Measurements from ENCODE around the gene DUS1L. TPM values are rescaled to one million over a fixed set of nuclear protein-coding genes. Genes with fewer than 3 reads are reported as not detected.

Gene DUS1L
- total RNA-seq, 1 donor from 2014 or later = 72.4 TPM

GRCh38 chr17:82097919-82098168 lies 32.2 kb upstream of the DUS1L start:
- Histone ChIP-seq H3K36me3 (peaks cover 0 to 33% of the 10 kb centered on the region in 2 donors), H3K4me3 (peak overlapping the region; percentile 63 to 98), H3K4me1 (peaks cover 55% of the 10 kb centered on the region), H3K9me3 (no peaks in the 10 kb centered on the region), H3K27me3 (no peaks in the 10 kb centered on the region), H3K27ac (peak overlapping the region; percentile 93)
- TF ChIP-seq POLR2AphosphoS5 (IDR thresholded peaks at IDR 0.05; ENCODE audit: insufficient read depth in 1 of 2, low read depth in 1 of 2) (no peak), CTCF (IDR thresholded peaks at IDR 0.05) (no peak), POLR2A (IDR thresholded peaks at IDR 0.05) (no peak)
- intact Hi-C loops (cut with DNase I) = loop anchor here (5.0 kb wide), 1 partner anchor 66 kb away; the partner anchor contains the start of gene RAC3
- DNase-seq (ENCODE audit: extremely low spot score in 2 of 2) = no peak

GRCh38 chr17:82097184-82097918 lies 31.7 kb upstream of the DUS1L start:
- peaks cover 54% of the 10 kb centered on the region for H3K4me1 ChIP-seq
- DNase-seq (ENCODE audit: extremely low spot score in 2 of 2) = no peak
- intact Hi-C loops (cut with DNase I) = loop anchor here (5.0 kb wide), 1 partner anchor 65 kb away; the partner anchor contains the start of gene RAC3
- TF ChIP-seq CTCF (IDR thresholded peaks at IDR 0.05) (no peak), POLR2A (IDR thresholded peaks at IDR 0.05) (no peak), POLR2AphosphoS5 (IDR thresholded peaks at IDR 0.05; ENCODE audit: insufficient read depth in 1 of 2, low read depth in 1 of 2) (no peak)
- peak overlapping the region; percentile 93 for H3K27ac ChIP-seq
- H3K9me3 ChIP-seq = no peaks in the 10 kb centered on the region
- H3K27me3 ChIP-seq = no peaks in the 10 kb centered on the region
- H3K4me3 ChIP-seq = peak overlapping the region; percentile 63 to 98
- peaks cover 0 to 38% of the 10 kb centered on the region in 2 donors for H3K36me3 ChIP-seq

GRCh38 chr17:82096709-82097183 lies 31.1 kb upstream of the DUS1L start:
- intact Hi-C loops (cut with DNase I) = loop anchor here (5.0 kb wide), 1 partner anchor 64 kb away; the partner anchor contains the start of gene RAC3

GRCh38 chr17:82095777-82096708 lies 30.4 kb upstream of the DUS1L start:
- intact Hi-C loops (cut with DNase I) = loop anchor here (5.0 kb wide), 1 partner anchor 64 kb away; the partner anchor contains the start of gene RAC3
- Histone ChIP-seq H3K36me3 (peaks cover 0 to 51% of the 10 kb centered on the region in 2 donors), H3K27ac (peak overlapping the region; percentile 93), H3K4me1 (peaks cover 45% of the 10 kb centered on the region), H3K9me3 (no peaks in the 10 kb centered on the region), H3K4me3 (peak overlapping the region in 1 of 2 donors; percentile 63), H3K27me3 (no peaks in the 10 kb centered on the region)
- DNase-seq (ENCODE audit: extremely low spot score in 2 of 2) = no peak
- TF ChIP-seq POLR2A (IDR thresholded peaks at IDR 0.05) = no peak
- no peak for TF ChIP-seq CTCF (IDR thresholded peaks at IDR 0.05)
- TF ChIP-seq POLR2AphosphoS5 (IDR thresholded peaks at IDR 0.05; ENCODE audit: insufficient read depth in 1 of 2, low read depth in 1 of 2) = no peak

More at GRCh38 chr17:82096709-82097183, 31.1 kb upstream of the DUS1L start:
- Histone ChIP-seq H3K9me3 (no peaks in the 10 kb centered on the region), H3K4me3 (peak overlapping the region; percentile 63 to 98), H3K27me3 (no peaks in the 10 kb centered on the region), H3K27ac (peak overlapping the region; percentile 93), H3K36me3 (peaks cover 0 to 44% of the 10 kb centered on the region in 2 donors), H3K4me1 (peaks cover 52% of the 10 kb centered on the region)
- TF ChIP-seq POLR2AphosphoS5 (IDR thresholded peaks at IDR 0.05; ENCODE audit: insufficient read depth in 1 of 2, low read depth in 1 of 2) (peak in 1 of 2 donors; percentile 2), CTCF (IDR thresholded peaks at IDR 0.05) (no peak)
- no peak for DNase-seq (ENCODE audit: extremely low spot score in 2 of 2)
